Measurements from ENCODE around the gene CRYBG2. TPM values are rescaled to one million over a fixed set of nuclear protein-coding genes. Genes with fewer than 3 reads are reported as not detected.

Gene CRYBG2
- total and polyA plus RNA-seq, 2 of the 13 experiments (the other 11 are each of a cell fraction or from before 2014, with no cell fraction given) = 1.3 to 2.9 TPM

DNA sequence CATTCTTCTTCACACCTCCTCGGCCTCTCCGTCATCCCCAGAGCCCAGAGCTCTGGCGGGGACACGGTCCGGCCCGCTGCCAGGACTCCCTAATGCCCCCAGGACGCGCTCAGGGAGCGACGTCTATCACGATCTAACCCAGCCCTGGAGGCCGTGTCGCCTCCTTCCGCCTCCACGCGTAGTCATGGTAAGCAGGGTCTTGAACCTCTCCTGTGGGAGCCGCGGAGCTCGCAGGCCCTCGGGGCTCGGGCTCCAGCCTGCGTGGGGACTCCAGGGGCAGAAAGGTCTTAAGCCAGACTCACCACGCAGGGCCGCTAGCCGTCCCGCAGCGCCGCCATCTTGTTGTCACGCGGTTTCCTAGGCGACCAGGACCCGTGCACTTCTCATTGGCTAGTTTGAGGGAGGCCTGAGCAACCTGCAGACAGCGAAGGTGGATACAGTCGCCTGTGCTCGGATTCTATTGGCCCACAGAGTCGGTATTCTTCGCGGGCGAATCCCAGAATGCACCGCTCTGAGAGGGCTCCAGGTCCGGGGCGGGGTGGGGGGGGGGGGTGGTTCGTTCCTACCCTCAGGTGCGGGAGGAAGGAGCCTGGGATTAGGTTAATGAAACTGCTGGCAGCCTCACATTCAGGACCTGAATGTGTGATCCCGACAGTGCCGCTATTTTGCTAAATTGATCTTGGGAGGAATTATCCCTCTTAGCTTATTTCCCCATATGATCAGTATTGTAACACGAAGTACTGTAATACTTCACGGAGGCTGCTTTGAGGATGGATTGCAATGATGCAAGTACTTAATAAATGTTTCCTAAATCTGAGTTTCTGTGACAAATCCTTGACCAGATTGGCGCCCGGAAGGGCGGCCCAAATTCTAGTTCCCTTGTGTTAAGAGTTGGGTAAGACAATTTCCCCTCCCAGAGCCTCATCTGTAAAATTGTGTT, 47.4 kb downstream of the CRYBG2 start, which contains the start of gene UBXN11 (continued):
- TF ChIP-seq RAD51 (IDR thresholded peaks at IDR 0.05; ENCODE audit: borderline replicate concordance) (no peak), ZNF124 (CRISPR knock-in tag; IDR thresholded peaks at IDR 0.05) (no peak), SNAPC5 (CRISPR knock-in tag; IDR thresholded peaks at IDR 0.05; ENCODE audit: borderline replicate concordance) (no peak), ZMYM3 (CRISPR knock-in tag; IDR thresholded peaks at IDR 0.05) (no peak), SMARCC2 (IDR thresholded peaks at IDR 0.05) (no peak), TARDBP (CRISPR knock-in tag; IDR thresholded peaks at IDR 0.05) (0 out of 2 replicates have a peak, but pooled peaks have one; percentile 44), TFDP2 (CRISPR knock-in tag; IDR thresholded peaks at IDR 0.05) (peak; percentile 93), ZBTB7B (CRISPR knock-in tag; IDR thresholded peaks at IDR 0.05) (no peak), KLF9 (CRISPR knock-in tag; IDR thresholded peaks at IDR 0.05; ENCODE audit: low read depth) (no peak), NFE2 (CRISPR knock-in tag; IDR thresholded peaks at IDR 0.05) (no peak), ADNP (CRISPR knock-in tag; IDR thresholded peaks at IDR 0.05) (no peak), RBM22 (optimal IDR thresholded peaks at IDR 0.05; ENCODE audit: low read length) (peak; percentile 83), ZNF513 (CRISPR knock-in tag; conservative IDR thresholded peaks at IDR 0.05) (no peak), ZNF33B (CRISPR knock-in tag; IDR thresholded peaks at IDR 0.05) (no peak), JDP2 (CRISPR knock-in tag; IDR thresholded peaks at IDR 0.05; ENCODE audit: borderline replicate concordance) (no peak), HIVEP1 (CRISPR knock-in tag; IDR thresholded peaks at IDR 0.05) (no peak), RCOR2 (CRISPR knock-in tag; IDR thresholded peaks at IDR 0.05) (no peak), ZNF547 (CRISPR knock-in tag; IDR thresholded peaks at IDR 0.05) (no peak), FOXC1 (CRISPR knock-in tag; IDR thresholded peaks at IDR 0.05; ENCODE audit: borderline replicate concordance) (no peak), HHEX (CRISPR knock-in tag; IDR thresholded peaks at IDR 0.05) (no peak), JUND (CRISPR knock-in tag; IDR thresholded peaks at IDR 0.05) (no peak), EED (CRISPR knock-in tag; IDR thresholded peaks at IDR 0.05) (no peak), SOX5 (CRISPR knock-in tag; IDR thresholded peaks at IDR 0.05; ENCODE audit: borderline replicate concordance) (no peak)
- TF ChIP-seq, protein P1, sequence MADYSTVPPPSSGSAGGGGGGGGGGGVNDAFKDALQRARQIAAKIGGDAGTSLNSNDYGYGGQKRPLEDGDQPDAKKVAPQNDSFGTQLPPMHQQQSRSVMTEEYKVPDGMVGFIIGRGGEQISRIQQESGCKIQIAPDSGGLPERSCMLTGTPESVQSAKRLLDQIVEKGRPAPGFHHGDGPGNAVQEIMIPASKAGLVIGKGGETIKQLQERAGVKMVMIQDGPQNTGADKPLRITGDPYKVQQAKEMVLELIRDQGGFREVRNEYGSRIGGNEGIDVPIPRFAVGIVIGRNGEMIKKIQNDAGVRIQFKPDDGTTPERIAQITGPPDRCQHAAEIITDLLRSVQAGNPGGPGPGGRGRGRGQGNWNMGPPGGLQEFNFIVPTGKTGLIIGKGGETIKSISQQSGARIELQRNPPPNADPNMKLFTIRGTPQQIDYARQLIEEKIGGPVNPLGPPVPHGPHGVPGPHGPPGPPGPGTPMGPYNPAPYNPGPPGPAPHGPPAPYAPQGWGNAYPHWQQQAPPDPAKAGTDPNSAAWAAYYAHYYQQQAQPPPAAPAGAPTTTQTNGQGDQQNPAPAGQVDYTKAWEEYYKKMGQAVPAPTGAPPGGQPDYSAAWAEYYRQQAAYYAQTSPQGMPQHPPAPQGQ (CRISPR knock-in tag; IDR thresholded peaks at IDR 0.05; ENCODE audit: borderline replicate concordance) = no peak
- TF ChIP-seq, protein P2, sequence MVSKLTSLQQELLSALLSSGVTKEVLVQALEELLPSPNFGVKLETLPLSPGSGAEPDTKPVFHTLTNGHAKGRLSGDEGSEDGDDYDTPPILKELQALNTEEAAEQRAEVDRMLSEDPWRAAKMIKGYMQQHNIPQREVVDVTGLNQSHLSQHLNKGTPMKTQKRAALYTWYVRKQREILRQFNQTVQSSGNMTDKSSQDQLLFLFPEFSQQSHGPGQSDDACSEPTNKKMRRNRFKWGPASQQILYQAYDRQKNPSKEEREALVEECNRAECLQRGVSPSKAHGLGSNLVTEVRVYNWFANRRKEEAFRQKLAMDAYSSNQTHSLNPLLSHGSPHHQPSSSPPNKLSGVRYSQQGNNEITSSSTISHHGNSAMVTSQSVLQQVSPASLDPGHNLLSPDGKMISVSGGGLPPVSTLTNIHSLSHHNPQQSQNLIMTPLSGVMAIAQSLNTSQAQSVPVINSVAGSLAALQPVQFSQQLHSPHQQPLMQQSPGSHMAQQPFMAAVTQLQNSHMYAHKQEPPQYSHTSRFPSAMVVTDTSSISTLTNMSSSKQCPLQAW (CRISPR knock-in tag; IDR thresholded peaks at IDR 0.05) = 0 out of 2 replicates have a peak, but pooled peaks have one; percentile 24
